GM19193 (cell line): ENCODE data around the gene AICDA.
A peak's percentile ranks its signal among the peaks of the same experiment; 100 is the strongest.

ENCODE experiments used
- POLR2A ChIP-seq: IDR thresholded peaks from 4 replicates; pipeline ENCODE4 v1.6.1; 2011; ENCODE audit not compliant: insufficient read depth, insufficient read length; ENCODE audit errors: extremely low read depth

The AICDA gene

DNA sequence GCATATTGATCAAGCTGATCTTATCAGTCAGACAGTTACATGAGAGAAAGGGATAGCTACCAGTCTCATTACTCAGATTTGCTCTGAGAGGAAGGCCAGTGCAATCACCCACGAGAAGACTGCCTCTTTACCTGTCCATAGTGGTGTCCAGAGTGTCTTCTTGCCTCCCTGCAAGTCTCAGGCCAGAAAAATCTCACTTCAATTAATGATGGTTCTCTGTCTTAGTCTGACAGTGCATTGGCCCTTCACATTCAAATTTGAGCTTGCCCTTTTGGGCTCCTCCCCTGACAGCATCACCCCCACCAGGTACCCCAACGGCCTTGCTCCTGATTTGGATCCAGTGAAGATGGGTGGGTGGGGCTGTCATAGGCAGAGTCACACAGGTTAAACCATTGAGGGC lies at the start of gene AICDA:
Gene AICDA, minus strand, starts transcription at position 231 of the 400 bp plus-strand sequence. Its CDS starts 92 bp downstream, at position 139.
- TF ChIP-seq POLR2A, result peak; percentile 74

DNA sequence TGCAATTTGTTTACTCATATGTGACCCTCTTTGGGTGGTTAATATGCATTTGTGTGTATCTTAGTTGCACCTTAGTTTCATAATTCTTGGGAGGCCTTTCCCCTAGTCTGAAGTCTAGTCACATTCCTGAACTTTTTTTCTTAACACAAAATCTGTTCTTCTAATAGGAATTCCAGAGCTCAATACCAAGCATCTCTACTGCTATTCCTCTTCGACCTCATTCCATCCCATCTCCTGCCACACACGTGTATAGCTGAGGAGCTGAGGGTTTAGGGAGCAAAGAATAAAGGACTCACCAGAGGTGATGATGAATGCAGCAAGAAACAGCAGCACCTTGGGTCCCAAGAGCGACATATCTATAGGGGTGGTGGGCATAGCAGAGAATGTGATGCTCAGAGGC lies 49.1 kb upstream of the AICDA start:
- no peak for TF ChIP-seq POLR2A

DNA sequence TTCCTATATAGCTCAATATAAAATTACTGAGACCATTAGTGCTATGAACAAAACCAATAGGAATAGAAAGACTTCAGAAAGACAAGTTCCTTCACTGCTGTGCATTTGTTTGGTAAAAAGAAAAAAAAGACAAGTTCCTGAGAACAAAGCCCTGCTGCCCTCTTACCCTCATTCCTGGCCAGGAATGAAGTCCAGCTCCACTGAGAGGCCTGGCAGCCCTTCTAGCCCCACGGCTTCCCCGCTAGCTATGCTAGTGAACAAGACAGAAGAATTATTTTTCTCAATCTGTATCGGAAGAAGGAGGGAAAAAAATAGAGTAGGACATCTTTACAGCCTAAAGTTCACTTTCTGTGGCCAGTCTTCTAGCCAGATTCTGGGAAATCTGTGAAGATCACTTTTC lies 48.4 kb upstream of the AICDA start:
- TF ChIP-seq POLR2A, result no peak

DNA sequence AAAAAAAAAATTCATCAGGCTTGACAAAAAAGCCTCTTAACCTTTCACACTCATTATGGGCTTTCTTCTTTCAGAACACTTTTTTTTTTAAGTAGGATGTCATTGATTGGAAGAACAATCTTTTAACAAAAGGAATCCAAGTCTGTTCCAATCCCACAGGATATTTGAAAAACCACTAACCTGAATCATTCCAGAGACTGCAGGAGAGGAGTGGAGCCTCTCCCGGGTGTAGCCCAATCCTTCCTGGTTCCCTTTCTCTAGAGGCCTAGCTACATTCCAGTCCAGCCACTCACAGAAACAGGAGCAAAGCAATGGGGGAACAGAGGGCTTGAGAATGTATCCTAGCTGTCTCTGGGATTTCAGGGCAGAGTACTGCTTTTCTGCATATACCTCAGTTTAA lies 45.7 kb upstream of the AICDA start:
- TF ChIP-seq POLR2A, result no peak

DNA sequence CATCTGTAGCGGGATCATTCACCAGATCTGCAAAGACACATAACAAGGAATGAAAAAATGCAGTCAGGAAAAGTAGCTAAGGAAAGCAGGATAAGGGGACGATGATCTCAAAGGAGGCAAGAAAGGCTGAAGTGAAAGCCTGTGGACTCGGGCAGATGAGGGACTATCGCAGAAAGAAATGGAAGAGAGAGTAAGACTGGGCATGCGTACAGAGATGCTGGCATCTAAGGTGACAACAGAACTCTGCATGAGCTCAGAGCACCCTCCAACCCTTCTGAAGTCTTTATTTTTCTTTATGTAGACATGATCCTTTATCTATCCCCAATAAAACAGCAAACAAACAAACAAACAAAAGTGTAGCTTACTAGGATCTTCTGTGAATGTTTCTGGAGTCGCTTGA lies 42.8 kb upstream of the AICDA start:
- no peak for TF ChIP-seq POLR2A

DNA sequence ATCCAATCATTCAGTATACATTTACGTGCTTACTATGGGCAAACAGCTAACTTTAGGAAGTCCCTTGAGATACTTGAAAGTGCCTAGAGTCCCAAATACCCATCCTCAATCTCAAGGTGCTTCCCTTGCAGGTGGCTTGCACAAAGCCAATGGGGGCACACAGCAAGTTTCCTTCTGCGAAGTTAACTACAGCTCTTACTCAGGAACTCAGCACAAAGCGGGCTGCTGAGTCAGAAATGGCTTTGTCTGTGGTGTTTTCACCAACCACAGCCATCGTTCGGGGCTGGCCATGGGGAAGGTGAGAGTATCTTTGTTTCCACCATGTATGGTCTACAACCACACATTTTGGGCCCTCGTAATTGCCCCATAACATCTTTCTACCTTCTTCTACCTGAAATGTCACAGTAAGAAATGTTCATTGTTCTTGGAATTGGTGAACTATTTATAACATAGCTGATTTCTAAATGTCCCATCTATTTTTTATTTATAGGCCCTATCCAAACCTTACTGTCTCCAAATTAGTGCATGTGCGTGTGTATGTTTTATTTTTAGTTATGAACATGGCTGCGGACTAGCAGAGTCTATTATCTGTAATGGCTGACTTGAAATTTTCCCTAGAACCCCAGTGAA lies 36.0 kb upstream of the AICDA start:
- TF ChIP-seq POLR2A, result no peak

DNA sequence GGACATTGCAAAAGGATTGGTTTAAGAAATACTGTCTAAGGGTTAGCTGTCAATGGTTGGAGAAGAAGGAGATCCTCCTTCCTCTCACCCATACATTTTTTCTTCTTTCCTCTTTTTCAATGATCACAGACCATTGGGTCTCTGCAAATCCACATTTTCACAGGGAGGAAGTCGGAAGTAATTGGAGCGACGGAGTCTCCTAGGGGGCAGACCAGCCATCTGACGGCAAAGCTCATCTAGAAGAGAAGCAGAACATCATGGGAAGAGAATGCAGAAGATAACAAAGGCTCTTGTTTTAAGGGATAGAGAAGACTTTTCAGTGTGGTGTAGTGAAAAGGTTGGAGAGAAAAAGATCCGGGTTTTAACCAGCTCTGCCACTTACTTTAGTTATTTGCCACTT lies 35.3 kb upstream of the AICDA start:
- no peak for TF ChIP-seq POLR2A

DNA sequence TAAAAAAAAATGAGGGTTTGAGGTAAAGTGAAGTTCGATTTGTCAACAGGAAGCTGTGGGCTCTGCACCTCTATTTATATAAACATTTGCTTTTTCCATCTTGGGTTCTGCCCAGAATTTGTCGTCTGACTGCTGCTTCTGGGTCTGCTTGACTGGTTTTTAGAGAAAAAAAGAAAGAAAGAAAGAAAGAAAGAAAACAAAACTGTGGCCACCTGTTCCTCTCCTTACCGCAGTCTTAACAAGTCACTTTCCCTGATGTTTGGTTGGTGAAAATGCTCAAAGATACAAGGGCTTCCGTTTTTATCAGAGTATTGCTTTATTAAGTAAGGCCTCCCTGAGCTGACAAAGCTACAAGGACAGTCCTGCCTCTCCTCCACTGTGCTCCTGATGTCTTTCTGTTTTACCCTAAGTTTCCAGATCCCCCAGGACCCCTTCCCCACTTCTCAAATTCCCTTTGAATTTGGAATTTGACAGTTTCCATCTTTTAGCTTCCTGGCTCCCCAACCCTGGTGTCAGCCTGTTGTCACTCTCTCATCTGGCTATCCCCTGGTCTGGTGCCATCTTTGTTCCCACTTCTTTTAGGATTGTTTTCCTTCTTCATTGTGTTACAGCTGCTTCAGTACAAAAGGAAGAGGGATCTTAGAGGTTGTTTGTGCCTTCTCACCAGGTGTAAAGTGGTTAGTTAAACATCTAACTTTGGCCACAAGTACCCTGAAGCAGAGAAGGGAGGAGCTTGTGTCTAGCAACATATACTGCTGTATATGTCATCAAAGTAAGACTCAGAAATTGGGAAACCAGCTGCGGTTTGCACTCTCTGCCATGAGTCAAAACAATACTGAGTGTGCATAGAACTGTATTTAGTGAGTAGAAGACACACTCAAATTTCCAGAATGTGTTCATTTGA lies 31.9 kb upstream of the AICDA start:
- peak; percentile 35 for TF ChIP-seq POLR2A

DNA sequence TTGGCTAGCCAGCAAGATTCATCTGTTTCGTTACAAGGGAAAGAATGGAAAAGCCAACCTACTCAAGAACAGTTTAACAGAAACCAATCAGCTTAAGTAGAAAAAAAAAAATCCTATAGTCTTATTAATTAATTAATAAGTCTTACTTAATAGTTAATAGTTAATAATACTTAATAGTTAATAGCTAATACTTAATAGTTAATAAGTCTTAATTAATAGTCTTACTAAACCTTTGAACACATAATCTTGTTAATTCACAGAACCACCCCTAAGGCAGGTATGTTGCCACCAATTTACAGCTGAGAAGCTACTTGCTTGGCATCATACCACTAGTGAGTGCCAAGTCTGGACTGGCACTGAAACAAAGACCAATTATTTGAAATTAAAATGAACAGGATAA lies 30.1 kb upstream of the AICDA start:
- no peak for TF ChIP-seq POLR2A

DNA sequence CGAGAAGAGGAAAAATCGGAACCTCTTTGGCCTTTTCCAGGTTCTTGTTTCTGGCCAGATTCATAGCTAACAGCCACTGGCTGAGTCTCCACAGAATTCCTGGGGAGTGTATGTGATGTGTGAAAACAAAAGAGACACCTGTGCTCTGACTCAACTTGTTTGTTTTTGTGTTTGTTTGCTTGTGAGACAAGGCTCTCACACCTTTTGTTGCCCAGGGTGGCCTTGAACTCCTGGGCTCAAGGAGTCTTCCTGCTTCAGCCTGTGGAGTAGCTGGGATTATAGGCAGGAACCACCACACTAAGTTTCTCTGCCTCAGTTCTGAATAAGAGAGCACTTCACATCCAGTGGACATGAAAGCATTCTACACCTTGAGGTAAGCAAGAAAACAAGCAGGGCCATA lies 27.3 kb upstream of the AICDA start:
- no peak for TF ChIP-seq POLR2A

DNA sequence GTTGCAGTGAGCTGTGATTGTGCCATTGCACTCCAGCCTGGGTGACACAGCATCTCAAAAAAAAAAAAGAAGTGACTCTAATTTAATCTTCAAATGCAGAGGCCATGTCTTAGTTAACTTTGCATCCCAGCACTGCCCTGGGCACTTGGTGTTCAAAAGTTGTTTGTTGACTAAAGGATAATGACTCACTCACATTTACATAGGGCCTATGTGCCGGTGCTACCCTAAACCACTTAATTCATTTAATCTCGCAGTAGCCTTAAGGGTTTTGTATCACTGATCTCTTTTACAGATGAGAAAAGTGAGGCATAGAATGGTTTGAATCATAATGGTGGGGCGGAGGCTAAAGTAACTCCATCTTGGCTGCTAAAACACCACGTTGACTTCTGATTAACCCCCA lies 26.3 kb upstream of the AICDA start:
- TF ChIP-seq POLR2A, result no peak

DNA sequence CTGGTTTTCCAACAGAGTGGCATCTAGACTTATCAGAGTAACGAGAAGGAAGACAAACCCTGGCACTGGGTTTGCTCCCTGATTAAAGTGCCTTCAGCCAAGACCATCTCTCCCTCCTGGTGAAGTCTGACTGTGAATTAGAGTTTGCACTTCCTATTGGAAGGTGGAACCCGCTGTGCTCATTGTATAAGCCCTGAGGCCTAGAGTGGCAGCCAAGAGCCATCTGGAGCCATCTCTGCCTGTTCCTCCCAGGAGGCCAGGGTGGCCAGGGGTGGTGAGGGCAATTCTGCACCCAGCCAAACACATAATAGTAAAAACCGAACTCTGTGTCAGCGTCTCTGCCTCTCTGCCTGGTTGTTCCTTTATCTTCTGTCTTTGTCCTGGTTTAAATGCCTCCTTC lies 25.0 kb upstream of the AICDA start:
- no peak for TF ChIP-seq POLR2A

DNA sequence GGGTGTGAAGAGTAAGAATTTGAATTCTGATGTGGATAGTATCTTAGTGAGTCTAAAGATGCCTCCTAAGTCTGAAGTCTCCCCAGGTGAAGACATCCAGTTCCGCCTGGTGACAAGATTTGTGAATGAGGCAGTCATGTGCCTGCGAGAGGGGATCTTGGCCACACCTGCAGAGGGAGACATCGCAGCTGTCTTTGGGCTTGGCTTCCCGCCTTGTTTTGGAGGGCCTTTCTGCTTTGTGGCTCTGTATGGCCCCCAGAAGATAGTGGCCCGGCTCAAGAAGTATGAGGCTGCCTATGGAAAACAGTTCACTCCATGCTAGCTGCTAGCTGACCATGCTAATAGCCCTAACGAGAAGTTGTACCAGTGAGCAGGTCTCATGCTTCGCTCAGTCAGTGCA lies 24.6 kb upstream of the AICDA start:
- no peak for TF ChIP-seq POLR2A

DNA sequence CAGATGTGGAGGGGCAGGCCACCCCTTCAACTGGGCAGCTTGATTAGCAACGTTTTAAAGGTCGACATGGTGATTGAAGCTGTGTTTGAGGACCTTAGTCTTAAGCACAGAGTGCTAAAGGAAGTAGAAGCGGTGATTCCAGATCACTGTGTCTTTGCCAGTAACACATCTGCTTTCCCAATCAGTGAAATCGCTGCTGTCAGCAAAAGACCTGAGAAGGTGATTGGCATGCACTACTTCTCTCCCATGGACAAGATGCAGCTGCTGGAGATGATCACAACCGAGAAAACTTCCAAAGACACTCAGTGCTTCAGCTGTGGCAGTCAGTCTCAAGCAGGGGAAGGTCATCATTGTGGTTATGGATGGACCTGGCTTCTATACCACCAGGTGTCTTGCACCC lies 23.9 kb upstream of the AICDA start:
- no peak for TF ChIP-seq POLR2A

DNA sequence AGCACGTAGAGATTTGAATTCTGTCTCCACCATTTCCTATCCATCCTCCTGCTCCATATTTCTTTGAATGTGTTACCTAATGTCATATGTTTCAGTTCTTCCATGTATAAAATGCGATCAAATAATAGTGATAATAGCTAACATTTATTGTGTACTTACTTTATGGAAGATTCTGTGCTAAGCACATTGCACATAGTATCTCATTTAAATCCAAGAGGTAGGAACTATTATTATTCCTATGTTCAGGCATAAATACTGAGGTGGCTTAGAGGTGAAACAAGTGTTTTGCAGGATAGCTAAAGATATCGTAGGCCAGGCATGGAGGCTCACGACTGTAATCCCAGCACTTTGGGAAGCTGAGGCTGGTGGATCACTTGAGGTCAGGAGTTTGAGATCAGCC lies 17.5 kb upstream of the AICDA start:
- no peak for TF ChIP-seq POLR2A

DNA sequence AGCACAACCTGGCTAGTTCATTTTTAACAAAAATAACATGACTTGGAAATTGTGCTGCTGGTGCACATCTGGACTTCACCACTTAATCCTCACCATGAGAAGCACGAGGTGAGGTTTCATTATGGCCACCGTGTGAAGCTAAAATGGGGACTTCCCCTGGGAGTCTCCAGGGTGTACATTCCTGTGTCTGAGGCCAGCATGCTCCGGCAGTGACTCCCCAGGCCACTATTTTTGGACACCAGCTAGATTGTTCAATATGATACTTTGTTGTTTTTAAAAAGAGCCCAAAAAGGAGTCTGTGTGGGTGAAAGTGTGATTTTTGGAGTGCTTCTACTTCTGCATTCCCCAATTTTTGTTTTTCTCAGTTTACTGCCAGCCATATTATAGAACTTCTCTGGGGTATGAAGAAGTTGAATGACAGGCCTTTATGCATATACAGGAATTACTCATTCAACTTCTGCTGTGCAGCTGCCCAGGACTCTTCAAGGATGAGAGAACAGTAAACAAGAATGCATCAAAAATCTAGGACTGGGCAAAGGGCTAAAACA lies 16.9 kb upstream of the AICDA start:
- no peak for TF ChIP-seq POLR2A
